Measurements from ENCODE around the gene VPS72. TPM values are rescaled to one million over a fixed set of nuclear protein-coding genes. Genes with fewer than 3 reads are reported as not detected.

VPS72 gene
- total and polyA plus RNA-seq, 7 experiments from 2014 or later = 35.1 to 85.3 (median 63.9) TPM

DNA sequence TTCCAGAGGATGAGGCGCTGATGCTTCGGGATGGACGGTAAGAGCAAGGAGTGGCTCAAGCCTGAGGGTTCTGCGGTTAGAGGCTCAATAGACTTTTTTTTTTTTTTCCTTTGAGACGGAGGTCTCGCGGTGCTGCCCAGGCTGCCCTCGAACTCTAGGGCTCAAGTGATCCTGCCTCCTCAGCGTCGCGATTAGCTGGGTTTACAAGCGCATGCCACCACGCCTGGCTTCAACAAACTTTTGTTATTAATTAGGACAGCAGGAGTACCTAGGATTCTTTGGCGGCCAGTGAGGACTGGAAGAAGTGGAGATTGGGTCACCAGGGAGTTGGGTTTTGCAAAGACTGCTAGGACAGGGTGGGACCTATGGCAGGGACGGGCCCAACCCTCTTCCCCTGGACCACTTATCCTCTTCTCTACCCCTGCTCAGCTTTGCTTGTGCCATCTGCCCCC is 23.5 kb downstream of the VPS72 start:
- peaks cover 0 to 7% (median 0%) of the 10 kb centered on the region in 11 donors for H3K9me3 Mint-ChIP-seq
- ChIA-PET POLR2A (interaction anchor here (0.7 to 7.8 kb wide), 8 partner anchors 9 to 115 kb away, joined by 3 to 73 read pairs (median 4); partner anchors contain the start of genes TNFAIP8L2, VPS72 and ZNF687), CTCF (interaction anchor here (0.7 to 2.9 kb wide), 3 partner anchors 10 to 67 kb away, joined by 3 to 16 read pairs (median 5); partner anchors contain the start of genes TNFAIP8L2 and VPS72)
- H3K27ac Mint-ChIP-seq = peak overlapping the region; percentile 90 to 99 (median 97)
- peaks cover 0 to 37% (median 26%) of the 10 kb centered on the region in 5 donors for H3K36me3 Mint-ChIP-seq
- peaks cover 18 to 19% of the 10 kb centered on the region in 2 donors for H3K4me1 ChIP-seq (ENCODE audit: control insufficient read depth in 2 of 2, insufficient read depth in 2 of 2, low read length in 2 of 2)
- peak overlapping the region; percentile 97 for H3K4me3 ChIP-seq (ENCODE audit: low read length)
- H3K27me3 Mint-ChIP-seq = peaks cover 0 to 3% (median 0%) of the 10 kb centered on the region in 5 donors
- DNase-seq (no peak), ATAC-seq (no peak)
- intact Hi-C loops (cut with micrococcal nuclease) = loop anchor here (1.0 to 5.0 kb wide), 6 partner anchors 24 to 537 kb away; partner anchors contain the start of genes PI4KB (in 2 of the 2), ENSA (in 1 of the 2), PRUNE1 (in 1 of the 2) and SNX27 (in 1 of the 2)
- no peaks in the 10 kb centered on the region for H3K9me3 ChIP-seq (ENCODE audit: control insufficient read depth in 2 of 3, low read length in 3 of 3)
- H3K27me3 ChIP-seq (ENCODE audit: control insufficient read depth in 2 of 2, insufficient read depth in 2 of 2, low read length in 2 of 2) = no peaks in the 10 kb centered on the region
- peaks cover 30 to 65% (median 48%) of the 10 kb centered on the region in 7 donors for H3K4me1 Mint-ChIP-seq
- H3K4me3 Mint-ChIP-seq = peak overlapping the region; percentile 87 to 99 (median 95)
- H3K36me3 ChIP-seq (ENCODE audit: control insufficient read depth in 2 of 3, insufficient read depth in 3 of 3, low read length in 3 of 3) = peaks cover 0 to 43% (median 0%) of the 10 kb centered on the region in 3 experiments
- H3K27ac ChIP-seq (ENCODE audit: low read depth, low read length) = peak overlapping the region; percentile 71

GRCh38 chr1:151165738-151166504 is 24.1 kb downstream of the VPS72 start, which contains the start of the genes LYSMD1 and SCNM1:
LYSMD1 (minus strand) TSS chr1:151165902; CDS start chr1:151165258, 644 bp downstream.
SCNM1 (plus strand) TSS chr1:151166144; CDS start chr1:151166153, 9 bp downstream.
- ChIA-PET POLR2A (interaction anchor here (0.6 to 7.8 kb wide), 10 partner anchors 8 to 446 kb away, joined by 3 to 73 read pairs (median 4); partner anchors contain the start of genes TNFAIP8L2, VPS72 and ZNF687), CTCF (interaction anchor here (1.2 to 2.9 kb wide), 2 partner anchors 10 to 66 kb away, joined by 5 to 16 read pairs; partner anchors contain the start of gene TNFAIP8L2)
- Mint-ChIP-seq H3K9me3 (peaks cover 0 to 7% (median 0%) of the 10 kb centered on the region in 11 donors), H3K27me3 (peaks cover 0 to 3% (median 0%) of the 10 kb centered on the region in 5 donors), H3K27ac (peak within 1 kb of the TSS; percentile 90 to 99 (median 97)), H3K4me3 (peak within 1 kb of the TSS; percentile 87 to 99 (median 95)), H3K4me1 (peaks cover 30 to 70% (median 52%) of the 10 kb centered on the region in 7 donors), H3K36me3 (peaks cover 0 to 39% (median 28%) of the 10 kb centered on the region in 5 donors)
- Histone ChIP-seq H3K4me3 (ENCODE audit: low read length) (peak within 1 kb of the TSS; percentile 97), H3K4me1 (ENCODE audit: control insufficient read depth in 2 of 2, insufficient read depth in 2 of 2, low read length in 2 of 2) (peaks cover 18 to 19% of the 10 kb centered on the region in 2 donors), H3K27me3 (ENCODE audit: control insufficient read depth in 2 of 2, insufficient read depth in 2 of 2, low read length in 2 of 2) (no peaks in the 10 kb centered on the region), H3K9me3 (ENCODE audit: control insufficient read depth in 2 of 3, low read length in 3 of 3) (no peaks in the 10 kb centered on the region), H3K27ac (ENCODE audit: low read depth, low read length) (peak within 1 kb of the TSS; percentile 71), H3K36me3 (ENCODE audit: control insufficient read depth in 2 of 3, insufficient read depth in 3 of 3, low read length in 3 of 3) (peaks cover 0 to 37% (median 0%) of the 10 kb centered on the region in 3 experiments)
- DNase-seq (peak; percentile 78 to 98 (median 97)), ATAC-seq (peak; percentile 98)
- intact Hi-C loops (cut with micrococcal nuclease) = loop anchor here (1.0 to 5.0 kb wide), 14 partner anchors 9 to 537 kb away; partner anchors contain the start of genes PI4KB (in 2 of the 2), PIP5K1A (in 2 of the 2), PRUNE1 (in 2 of the 2) and PSMD4 (in 2 of the 2)

DNA sequence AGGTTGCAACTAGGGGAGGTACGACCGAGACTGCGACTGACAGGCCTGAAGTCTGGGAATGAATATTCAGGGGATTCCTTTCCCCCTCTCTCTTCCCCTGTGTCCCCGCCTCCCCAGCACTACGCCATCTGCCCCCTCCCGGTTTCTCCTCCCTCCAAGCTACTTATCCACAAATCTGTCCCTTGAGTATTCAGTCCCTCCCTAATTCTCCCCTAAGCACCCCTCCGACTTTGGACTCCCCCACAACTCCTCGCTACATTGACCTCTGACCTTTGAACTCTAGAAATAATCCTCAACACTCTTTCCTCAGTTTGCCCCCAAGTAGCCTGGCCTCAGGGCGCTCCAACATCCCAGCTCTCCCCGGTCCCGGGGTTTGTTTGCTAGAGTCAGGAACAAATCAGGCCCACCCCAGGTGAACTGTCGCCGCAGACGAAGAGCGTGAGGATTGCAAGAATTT is 24.7 kb downstream of the VPS72 start:
- H3K4me3 ChIP-seq (ENCODE audit: low read length) = peak overlapping the region; percentile 97
- no peaks in the 10 kb centered on the region for H3K9me3 ChIP-seq (ENCODE audit: control insufficient read depth in 2 of 3, low read length in 3 of 3)
- peaks cover 0 to 3% (median 0%) of the 10 kb centered on the region in 5 donors for H3K27me3 Mint-ChIP-seq
- H3K27me3 ChIP-seq (ENCODE audit: control insufficient read depth in 2 of 2, insufficient read depth in 2 of 2, low read length in 2 of 2) = no peaks in the 10 kb centered on the region
- no peak for ATAC-seq
- H3K36me3 ChIP-seq (ENCODE audit: control insufficient read depth in 2 of 3, insufficient read depth in 3 of 3, low read length in 3 of 3) = peaks cover 0 to 31% (median 0%) of the 10 kb centered on the region in 3 experiments
- H3K9me3 Mint-ChIP-seq = peaks cover 0 to 7% (median 0%) of the 10 kb centered on the region in 11 donors
- ChIA-PET POLR2A (interaction anchor here (0.6 to 7.8 kb wide), 7 partner anchors 7 to 447 kb away, joined by 3 to 73 read pairs (median 4); partner anchors contain the start of genes TNFAIP8L2 and VPS72), CTCF (interaction anchor here (2.9 kb wide), 1 partner anchor 9 kb away, joined by 16 read pairs; the partner anchor contains the start of gene TNFAIP8L2)
- H3K36me3 Mint-ChIP-seq = peaks cover 0 to 42% (median 29%) of the 10 kb centered on the region in 5 donors
- peaks cover 31 to 76% (median 56%) of the 10 kb centered on the region in 7 donors for H3K4me1 Mint-ChIP-seq
- DNase-seq = no peak
- H3K4me3 Mint-ChIP-seq = peak overlapping the region; percentile 87 to 99 (median 95)
- H3K4me1 ChIP-seq (ENCODE audit: control insufficient read depth in 2 of 2, insufficient read depth in 2 of 2, low read length in 2 of 2) = peaks cover 19 to 24% of the 10 kb centered on the region in 2 donors
- intact Hi-C loops (cut with micrococcal nuclease) = loop anchor here (1.0 to 5.0 kb wide), 12 partner anchors 8 to 447 kb away; partner anchors contain the start of genes PIP5K1A (in 2 of the 2), PSMD4 (in 2 of the 2), GABPB2 (in 1 of the 2) and PI4KB (in 1 of the 2)
- peak overlapping the region; percentile 90 to 99 (median 97) for H3K27ac Mint-ChIP-seq
- H3K27ac ChIP-seq (ENCODE audit: low read depth, low read length) = peak overlapping the region; percentile 64

DNA sequence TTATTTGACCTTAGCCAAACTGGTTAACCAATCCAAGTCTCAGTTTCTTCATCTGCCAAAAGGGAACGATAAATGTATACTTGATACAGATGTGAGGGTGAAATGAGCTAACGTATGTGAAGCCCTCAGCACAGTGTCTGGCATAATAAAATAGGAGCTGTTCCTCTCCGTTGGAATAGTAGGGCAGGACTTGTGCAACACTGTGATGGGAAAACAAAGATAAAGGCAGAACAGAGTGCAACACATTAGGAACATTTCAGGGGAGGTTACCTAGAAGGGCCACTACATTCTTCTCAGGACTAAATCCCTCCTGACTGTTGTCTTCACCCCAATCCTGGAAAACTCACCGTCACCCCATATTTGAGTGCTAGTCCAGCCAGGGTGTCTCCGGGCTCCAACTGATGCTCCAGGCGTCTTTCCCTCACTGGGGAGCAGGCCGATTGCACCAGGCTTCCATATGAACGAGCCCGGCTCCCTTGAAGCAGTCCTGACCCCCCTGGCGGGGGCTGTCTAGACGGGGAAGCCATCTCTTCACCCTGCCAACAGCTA is 25.2 kb downstream of the VPS72 start:
- ATAC-seq = no peak
- H3K36me3 Mint-ChIP-seq = peaks cover 0 to 45% (median 34%) of the 10 kb centered on the region in 5 donors
- peaks cover 0 to 26% (median 0%) of the 10 kb centered on the region in 3 experiments for H3K36me3 ChIP-seq (ENCODE audit: control insufficient read depth in 2 of 3, insufficient read depth in 3 of 3, low read length in 3 of 3)
- CTCF ChIA-PET = interaction anchor here (2.9 kb wide), 1 partner anchor 8 kb away, joined by 16 read pairs; the partner anchor contains the start of gene TNFAIP8L2
- H3K27ac ChIP-seq (ENCODE audit: low read depth, low read length) = peak overlapping the region; percentile 64
- H3K27me3 ChIP-seq (ENCODE audit: control insufficient read depth in 2 of 2, insufficient read depth in 2 of 2, low read length in 2 of 2) = no peaks in the 10 kb centered on the region
- intact Hi-C loops (cut with micrococcal nuclease) = loop anchor here (1.0 to 5.0 kb wide), 12 partner anchors 8 to 447 kb away; partner anchors contain the start of genes PIP5K1A (in 2 of the 2), PSMD4 (in 2 of the 2), GABPB2 (in 1 of the 2) and PI4KB (in 1 of the 2)
- peak overlapping the region; percentile 97 for H3K4me3 ChIP-seq (ENCODE audit: low read length)
- peaks cover 0 to 7% (median 0%) of the 10 kb centered on the region in 11 donors for H3K9me3 Mint-ChIP-seq
- H3K27ac Mint-ChIP-seq = peak overlapping the region in 8 of 9 donors; percentile 77 to 99 (median 96)
- H3K4me1 ChIP-seq (ENCODE audit: control insufficient read depth in 2 of 2, insufficient read depth in 2 of 2, low read length in 2 of 2) = peaks cover 19 to 26% of the 10 kb centered on the region in 2 donors
- H3K4me1 Mint-ChIP-seq = peaks cover 36 to 81% (median 61%) of the 10 kb centered on the region in 7 donors
- peaks cover 0 to 3% (median 0%) of the 10 kb centered on the region in 5 donors for H3K27me3 Mint-ChIP-seq
- POLR2A ChIA-PET = interaction anchor here (1.0 to 7.8 kb wide), 6 partner anchors 7 to 401 kb away, joined by 3 to 73 read pairs (median 3); partner anchors contain the start of genes TNFAIP8L2 and VPS72
- H3K9me3 ChIP-seq (ENCODE audit: control insufficient read depth in 2 of 3, low read length in 3 of 3) = no peaks in the 10 kb centered on the region
- DNase-seq = no peak
- peak overlapping the region; percentile 32 to 99 (median 92) for H3K4me3 Mint-ChIP-seq

DNA sequence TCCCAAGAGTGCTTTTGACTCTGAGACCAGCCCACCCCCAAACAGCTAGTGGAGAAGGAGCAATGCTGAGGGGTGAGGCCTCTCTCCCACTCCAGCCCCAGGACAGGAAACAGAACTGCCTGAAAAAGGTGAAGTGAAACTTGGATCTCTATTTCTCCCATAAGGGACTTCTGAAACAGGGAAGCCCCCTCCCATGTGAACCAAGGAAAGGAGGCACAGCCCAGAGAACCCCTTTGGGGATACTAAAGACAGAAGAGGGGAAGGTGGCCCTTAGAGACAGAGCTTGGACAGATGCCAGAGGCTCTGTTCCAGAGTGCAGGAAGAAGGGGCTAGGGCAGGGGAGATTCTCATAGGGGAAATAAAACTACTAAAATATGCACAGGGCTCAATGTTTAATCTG is 30.6 kb downstream of the VPS72 start:
- DNase-seq (no peak), ATAC-seq (no peak)
- peaks cover 0 to 47% (median 37%) of the 10 kb centered on the region in 5 donors for H3K36me3 Mint-ChIP-seq
- intact Hi-C loops (cut with micrococcal nuclease) = loop anchor here (5.0 to 10.0 kb wide), 3 partner anchors 152 to 545 kb away; partner anchors contain the start of genes GOLPH3L (in 1 of the 2), MINDY1 (in 1 of the 2) and PRUNE1 (in 1 of the 2)
- H3K27ac ChIP-seq (ENCODE audit: low read depth, low read length) = peak overlapping the region; percentile 78
- peaks cover 0 to 17% (median 3%) of the 10 kb centered on the region in 3 experiments for H3K36me3 ChIP-seq (ENCODE audit: control insufficient read depth in 2 of 3, insufficient read depth in 3 of 3, low read length in 3 of 3)
- POLR2A ChIA-PET = interaction anchor here (0.6 to 6.9 kb wide), 9 partner anchors 9 to 531 kb away, joined by 3 to 76 read pairs (median 5); partner anchors contain the start of genes CDC42SE1, LYSMD1, MINDY1 and MLLT11
- peak overlapping the region; percentile 74 to 97 (median 92) for H3K27ac Mint-ChIP-seq
- H3K4me1 Mint-ChIP-seq = peaks cover 48 to 82% (median 65%) of the 10 kb centered on the region in 7 donors
- H3K4me3 ChIP-seq (ENCODE audit: low read length) = peak overlapping the region; percentile 98
- peaks cover 23 to 27% of the 10 kb centered on the region in 2 donors for H3K4me1 ChIP-seq (ENCODE audit: control insufficient read depth in 2 of 2, insufficient read depth in 2 of 2, low read length in 2 of 2)
- no peaks in the 10 kb centered on the region for H3K9me3 ChIP-seq (ENCODE audit: control insufficient read depth in 2 of 3, low read length in 3 of 3)
- no peaks in the 10 kb centered on the region for H3K27me3 ChIP-seq (ENCODE audit: control insufficient read depth in 2 of 2, insufficient read depth in 2 of 2, low read length in 2 of 2)
- no peaks in the 10 kb centered on the region for H3K9me3 Mint-ChIP-seq
- H3K27me3 Mint-ChIP-seq = no peaks in the 10 kb centered on the region
- CTCF ChIA-PET = interaction anchor here (6.6 kb wide), 1 partner anchor 60 kb away, joined by 130 read pairs; no protein-coding TSS in a partner anchor
- peak overlapping the region; percentile 56 to 100 (median 96) for H3K4me3 Mint-ChIP-seq
